Measurements from ENCODE around the gene TIMP2. TPM values are rescaled to one million over a fixed set of nuclear protein-coding genes. Genes with fewer than 3 reads are reported as not detected.

Gene TIMP2
- total and polyA plus RNA-seq, 2 of the 4 experiments (the other 2 are of a cell fraction) = 43.9 to 416 TPM

DNA sequence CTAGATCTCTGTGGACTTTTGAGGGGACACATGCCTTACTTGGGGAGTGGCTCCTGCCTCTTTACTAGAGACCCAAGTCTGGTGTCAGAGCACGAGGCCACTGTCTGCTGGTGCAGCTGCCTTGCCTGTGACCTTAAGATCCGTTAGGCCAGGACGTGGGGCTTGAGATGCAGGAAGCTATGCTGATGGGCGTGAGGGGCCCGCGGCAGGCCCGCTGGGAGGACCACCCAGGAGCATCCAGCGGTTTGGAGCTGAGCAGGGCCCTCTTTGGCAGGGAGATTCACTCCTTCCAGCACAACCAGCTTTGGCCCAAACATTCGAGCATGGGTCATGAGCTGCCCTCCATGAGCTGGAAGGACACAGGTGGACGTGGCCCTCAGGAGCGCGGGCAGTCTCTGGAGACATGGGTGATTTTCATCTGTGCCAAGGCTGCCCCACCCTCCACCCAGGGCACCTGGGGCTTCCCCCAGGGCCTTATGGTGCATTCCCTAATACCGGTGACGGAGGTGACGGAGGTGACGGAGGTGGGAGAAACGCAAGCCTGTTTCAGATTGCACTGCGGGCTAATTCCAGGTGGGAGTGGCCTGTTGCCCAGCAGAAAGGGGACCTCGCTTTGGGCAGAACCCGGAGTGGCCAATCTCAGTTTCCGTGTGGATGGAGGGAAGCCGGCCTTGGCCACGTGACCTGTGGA is 41.9 kb upstream of the TIMP2 start:
- Histone ChIP-seq H3K27ac (ENCODE audit: insufficient read depth, low read length) (no peak overlapping the region), H2AFZ (replicated peaks; ENCODE audit: low read length, poor library complexity) (no peak overlapping the region), H2BK15ac (ENCODE audit: low read depth, low read length) (no peak overlapping the region), H4K5ac (ENCODE audit: low read depth, low read length) (no peak overlapping the region), H3K4me1 (ENCODE audit: control insufficient read depth, insufficient read depth, low read length) (peaks cover 5% of the 10 kb centered on the region; the same call in 1 of the 2 replicates), H3K4me2 (ENCODE audit: low read depth, low read length) (no peak overlapping the region), H2AK5ac (ENCODE audit: low read depth, low read length) (no peak overlapping the region), H3K56ac (ENCODE audit: extremely low read depth, insufficient read depth, low read length) (no peak overlapping the region), H4K8ac (ENCODE audit: low read depth in 2 of 2, low read length in 2 of 2) (no peak overlapping the region), H3K9me1 (ENCODE audit: insufficient read depth, low read length) (no peaks in the 10 kb centered on the region), H3K14ac (replicated peaks; ENCODE audit: low read depth, low read length) (no peak overlapping the region), H3K4me3 (ENCODE audit: insufficient read depth, low read depth, low read length) (no peak overlapping the region), H4K91ac (ENCODE audit: insufficient read depth, low read depth, low read length) (no peak overlapping the region), H3K9me3 (ENCODE audit: control insufficient read depth, insufficient read depth, low read length) (no peaks in the 10 kb centered on the region), H2BK120ac (ENCODE audit: low read depth, low read length) (no peak overlapping the region), H3K9ac (ENCODE audit: low read depth, low read length) (no peak overlapping the region), H4K20me1 (ENCODE audit: insufficient read depth, low read length) (peaks cover 5% of the 10 kb centered on the region; the same call in 1 of the 2 replicates), H3K79me1 (ENCODE audit: low read depth in 1 of 2, low read length in 2 of 2) (peaks cover 3 to 21% of the 10 kb centered on the region in 2 experiments; a peak in 3 of 4 replicates), H3K27me3 (ENCODE audit: control insufficient read depth, insufficient read depth, low read length) (no peaks in the 10 kb centered on the region), H2BK20ac (ENCODE audit: low read depth, low read length) (no peak overlapping the region), H2AK9ac (replicated peaks; ENCODE audit: low read depth, low read length, poor library complexity) (no peak overlapping the region), H3K4ac (ENCODE audit: low read depth, low read length) (no peak overlapping the region), H3K23ac (ENCODE audit: low read depth, low read length) (no peak overlapping the region), H3K36me3 (ENCODE audit: control insufficient read depth, insufficient read depth, low read length) (peaks cover 17% of the 10 kb centered on the region; the same call in 1 of the 2 replicates), H2BK5ac (ENCODE audit: low read depth, low read length, poor library complexity, severe bottlenecking) (no peak overlapping the region), H3K18ac (ENCODE audit: low read depth, low read length) (no peak overlapping the region)
- POLR2A ChIA-PET (ENCODE audit: unreplicated experiment) = no interaction called here
- dilution Hi-C loops (cut with HindIII; ENCODE audit: low sequenced_read_pairs, unreplicated experiment) = no loop called here
- CTCF ChIA-PET = no interaction called here
- no peak for DNase-seq
- intact Hi-C loops (cut with micrococcal nuclease) = no loop called here
- BruUV-seq (replicated peaks) = no TSS peak
- TF ChIP-seq FOS (IDR thresholded peaks at IDR 0.05; ENCODE audit: low read depth, low read length) = no peak
- TF ChIP-seq, protein P1, sequence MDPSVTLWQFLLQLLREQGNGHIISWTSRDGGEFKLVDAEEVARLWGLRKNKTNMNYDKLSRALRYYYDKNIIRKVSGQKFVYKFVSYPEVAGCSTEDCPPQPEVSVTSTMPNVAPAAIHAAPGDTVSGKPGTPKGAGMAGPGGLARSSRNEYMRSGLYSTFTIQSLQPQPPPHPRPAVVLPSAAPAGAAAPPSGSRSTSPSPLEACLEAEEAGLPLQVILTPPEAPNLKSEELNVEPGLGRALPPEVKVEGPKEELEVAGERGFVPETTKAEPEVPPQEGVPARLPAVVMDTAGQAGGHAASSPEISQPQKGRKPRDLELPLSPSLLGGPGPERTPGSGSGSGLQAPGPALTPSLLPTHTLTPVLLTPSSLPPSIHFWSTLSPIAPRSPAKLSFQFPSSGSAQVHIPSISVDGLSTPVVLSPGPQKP (IDR thresholded peaks at IDR 0.05; ENCODE audit: borderline replicate concordance, low read depth, low read length) = no peak
- TF ChIP-seq RCOR1 (IDR thresholded peaks at IDR 0.05; ENCODE audit: insufficient replicate concordance, low read length) = no peak
- no peak for TF ChIP-seq RAD21 (IDR thresholded peaks at IDR 0.05; ENCODE audit: low read length)
- no peak for TF ChIP-seq NFE2L2 (IDR thresholded peaks at IDR 0.05; ENCODE audit: low read depth, low read length)
- no peak for TF ChIP-seq CEBPB (IDR thresholded peaks at IDR 0.05; ENCODE audit: low read depth, low read length)
- TF ChIP-seq MAFK (IDR thresholded peaks at IDR 0.05; ENCODE audit: low read depth, low read length) = no peak
- no peak for TF ChIP-seq BHLHE40 (IDR thresholded peaks at IDR 0.05; ENCODE audit: low read depth, low read length)
- TF ChIP-seq MXI1 (IDR thresholded peaks at IDR 0.05; ENCODE audit: borderline replicate concordance, low read depth, low read length) = no peak
- TF ChIP-seq, protein P2, sequence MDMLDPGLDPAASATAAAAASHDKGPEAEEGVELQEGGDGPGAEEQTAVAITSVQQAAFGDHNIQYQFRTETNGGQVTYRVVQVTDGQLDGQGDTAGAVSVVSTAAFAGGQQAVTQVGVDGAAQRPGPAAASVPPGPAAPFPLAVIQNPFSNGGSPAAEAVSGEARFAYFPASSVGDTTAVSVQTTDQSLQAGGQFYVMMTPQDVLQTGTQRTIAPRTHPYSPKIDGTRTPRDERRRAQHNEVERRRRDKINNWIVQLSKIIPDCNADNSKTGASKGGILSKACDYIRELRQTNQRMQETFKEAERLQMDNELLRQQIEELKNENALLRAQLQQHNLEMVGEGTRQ (IDR thresholded peaks at IDR 0.05; ENCODE audit: low read depth, low read length) = no peak
- TF ChIP-seq, protein P3, sequence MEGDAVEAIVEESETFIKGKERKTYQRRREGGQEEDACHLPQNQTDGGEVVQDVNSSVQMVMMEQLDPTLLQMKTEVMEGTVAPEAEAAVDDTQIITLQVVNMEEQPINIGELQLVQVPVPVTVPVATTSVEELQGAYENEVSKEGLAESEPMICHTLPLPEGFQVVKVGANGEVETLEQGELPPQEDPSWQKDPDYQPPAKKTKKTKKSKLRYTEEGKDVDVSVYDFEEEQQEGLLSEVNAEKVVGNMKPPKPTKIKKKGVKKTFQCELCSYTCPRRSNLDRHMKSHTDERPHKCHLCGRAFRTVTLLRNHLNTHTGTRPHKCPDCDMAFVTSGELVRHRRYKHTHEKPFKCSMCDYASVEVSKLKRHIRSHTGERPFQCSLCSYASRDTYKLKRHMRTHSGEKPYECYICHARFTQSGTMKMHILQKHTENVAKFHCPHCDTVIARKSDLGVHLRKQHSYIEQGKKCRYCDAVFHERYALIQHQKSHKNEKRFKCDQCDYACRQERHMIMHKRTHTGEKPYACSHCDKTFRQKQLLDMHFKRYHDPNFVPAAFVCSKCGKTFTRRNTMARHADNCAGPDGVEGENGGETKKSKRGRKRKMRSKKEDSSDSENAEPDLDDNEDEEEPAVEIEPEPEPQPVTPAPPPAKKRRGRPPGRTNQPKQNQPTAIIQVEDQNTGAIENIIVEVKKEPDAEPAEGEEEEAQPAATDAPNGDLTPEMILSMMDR (conservative IDR thresholded peaks at IDR 0.05; ENCODE audit: low read depth, low read length) = no peak
- no peak for TF ChIP-seq RFX5 (IDR thresholded peaks at IDR 0.05; ENCODE audit: low read depth, low read length)
- TF ChIP-seq POLR2A (IDR thresholded peaks at IDR 0.05; ENCODE audit: low read depth, low read length) = no peak
- TF ChIP-seq SMC3 (IDR thresholded peaks at IDR 0.05; ENCODE audit: low read depth, low read length) = no peak
- TF ChIP-seq CHD1 (IDR thresholded peaks at IDR 0.05; ENCODE audit: low read depth, low read length) = no peak
- no peak for TF ChIP-seq MAZ (IDR thresholded peaks at IDR 0.05; ENCODE audit: borderline replicate concordance, low read depth, low read length)
- whole genome bisulfite sequencing, 2 experiments (ENCODE audit: extremely low coverage in 2 of 2, insufficient read length in 1 of 2) = 74% methylated on average over 11 of the region's 23 CpGs; no CpG with 5 or more reads in 1 of the 2 experiments
- no peak for ATAC-seq (ENCODE audit: low read depth)
- in situ Hi-C loops (cut with MboI; ENCODE audit: low sequenced_read_pairs) = loop anchor here (5.0 to 25.0 kb wide), 2 partner anchors 105 to 480 kb away; no protein-coding TSS in a partner anchor
